Heart left ventricle (tissue), 13 donors: Measurements from ENCODE around the gene GPR161.

Source experiments
- CTCF ChIP-seq, 12 donors: fragments of 200-600 bp; sonication (generic) in 4 of 12; IDR thresholded peaks; one replicate each; pipeline versions ENCODE4 v1.5.0 to v1.8.0; 2018 to 2022; ENCODE audit warnings: antibody characterized with exemption in 12 of 12, mild to moderate bottlenecking in 5 of 12
- POLR2A ChIP-seq, 2 donors: fragments of 450-650 bp; IDR thresholded peaks; one replicate each; pipeline ENCODE4 v1.6.1; 2017; ENCODE audit warnings: antibody characterized with exemption in 2 of 2, mild to moderate bottlenecking in 2 of 2, moderate library complexity in 2 of 2
- donor health status: ischemic (EF 13 %, LVEDD 7.1; RV severe dilation, severe dysfunction).
- donor health status: DM: no; HTN: yes; CAD: no.
- donor health status: DM: no; HTN: no; CAD: no.
- donor health status: ischemic (EF 25% LVEDD 6.9; RV normal size, moderate dysfunction).
- donor health status: ischemic (EF 25% LVEDD 5.7; RV mildly dilated, moderate dysfunction).
- donor health status: ischemic (EF 35%, LVEDD 5.7; RV mildly dilated, moderate dysfunction).
- donor health status: nonischemic (EF 11% LVEDD 7.7; RV severe dilation, severe dysfunction).
- donor health status: DM: yes; HTN: yes; CAD: no.
- donor health status: PGD.
- donor health status: ischemic (EF 29% LVEDD 5.4; RV normal size, mild dysfunction).
- donor health status: nonischemic (EF 23%, LVEDD 6.1; RV moderate dilation, normal function).

- TF ChIP-seq POLR2A (IDR thresholded peaks at IDR 0.05) (no peak), CTCF (IDR thresholded peaks at IDR 0.05) (no peak)
Measured at GRCh38 chr1:168083456-168084325, 53.0 kb downstream of the GPR161 start.
